CD4-positive, alpha-beta T cell (primary cell): Measurements from ENCODE around the gene DDX1. TPM values are rescaled to one million over a fixed set of nuclear protein-coding genes. Genes with fewer than 3 reads are reported as not detected.

Experiments used
- ATAC-seq: fragments of 200-7000 bp; cut with Tn5 transposase; one replicate; pipeline ENCODE4 v1.10.0; 2022; ENCODE audit warnings: mild to moderate bottlenecking; ENCODE audit not compliant: poor library complexity
- CTCF ChIA-PET: fragments of 350-600 bp; sonication (Branson Sonifier 250); formaldehyde crosslinking; loops from one replicate; lab custom pipeline; 2021; ENCODE audit warnings: antibody characterized with exemption, inconsistent platforms; lab: Charles Lee
- POLR2A ChIA-PET: fragments of 350-600 bp; sonication (Branson Sonifier 250); formaldehyde crosslinking; loops from one replicate; lab custom pipeline; 2021; ENCODE audit warnings: antibody characterized with exemption, inconsistent platforms; lab: Charles Lee
- DNase-seq, 14 experiments: peaks; one replicate each; pipeline ENCODE4 v3.0.0-alpha.2; 2013 to 2020; ENCODE audit warnings: mixed read lengths in 2 of 14
- H3K27ac ChIP-seq, 2 donors: one replicate each; pipeline versions ENCODE4 v1.5.1 to v1.7.0; 2013; ENCODE audit warnings: low read length in 2 of 2, low read depth in 1 of 2, mild to moderate bottlenecking in 1 of 2
- H3K27me3 ChIP-seq, 2 experiments: 1 replicate in 1 of 2; 2 replicates in 1 of 2; pipeline versions ENCODE4 v1.6.1 to v1.7.0; 2013; ENCODE audit warnings: low read length in 2 of 2, control low read depth in 1 of 2, mild to moderate bottlenecking in 1 of 2, moderate library complexity in 1 of 2; ENCODE audit not compliant: insufficient read depth in 2 of 2, control insufficient read depth in 1 of 2
- H3K36me3 ChIP-seq: one replicate; pipeline ENCODE4 v1.6.1; 2013; ENCODE audit warnings: low read length, control low read depth; ENCODE audit not compliant: insufficient read depth
- H3K4me1 ChIP-seq: one replicate; pipeline ENCODE4 v1.6.1; 2013; ENCODE audit warnings: low read length, control low read depth; ENCODE audit not compliant: insufficient read depth
- H3K4me3 ChIP-seq: one replicate; pipeline ENCODE4 v1.5.1; 2013; ENCODE audit warnings: mild to moderate bottlenecking, low read length, moderate library complexity
- H3K9me3 ChIP-seq, 2 experiments: 1 replicate in 1 of 2; 2 replicates in 1 of 2; pipeline versions ENCODE4 v1.6.1 to v1.7.0; 2013; ENCODE audit warnings: low read length in 2 of 2, mild to moderate bottlenecking in 2 of 2, control low read depth in 1 of 2, moderate library complexity in 1 of 2; ENCODE audit not compliant: control insufficient read depth in 1 of 2, insufficient read depth in 1 of 2
- H3K27ac Mint-ChIP-seq: one replicate; pipeline ENCODE4 v1.8.0; 2020; ENCODE audit warnings: mixed read lengths
- H3K27me3 Mint-ChIP-seq: one replicate; pipeline ENCODE4 v1.8.0; 2021; ENCODE audit warnings: mixed read lengths
- H3K36me3 Mint-ChIP-seq: one replicate; pipeline ENCODE4 v1.8.0; 2021; ENCODE audit warnings: low read depth, mixed read lengths
- H3K4me1 Mint-ChIP-seq: one replicate; pipeline ENCODE4 v1.8.0; 2021; ENCODE audit warnings: low read depth, mixed read lengths
- H3K4me3 Mint-ChIP-seq: one replicate; pipeline ENCODE4 v1.8.0; 2020; ENCODE audit warnings: mild to moderate bottlenecking, mixed read lengths
- H3K9me3 Mint-ChIP-seq: one replicate; pipeline ENCODE4 v1.8.0; 2020; ENCODE audit warnings: mixed read lengths
- CTCF ChIP-seq: fragments of 200-600 bp; IDR thresholded peaks from one replicate; pipeline ENCODE4 v1.8.0; 2022; ENCODE audit warnings: antibody characterized with exemption, mild to moderate bottlenecking
- intact Hi-C, 2 experiments: fragments of 100-400 bp; cut with DNase I in 1 of 2; cut with micrococcal nuclease in 1 of 2; formaldehyde crosslinking; loops; one replicate each; pipeline versions ENCODE4 v1.15.1 to v1.9.0; 2023 to 2025; cut with DNase I, micrococcal nuclease
- total RNA-seq, 174 experiments: library from RNA in 2 of 174; stranded (reverse) in 2 of 174; gene quantifications; one replicate each; pipeline ENCODE4 v1.2.3 and lab custom pipeline; 2021 to 2026

DDX1 gene
- total RNA-seq, 2 experiments from 2014 or later, result 48.8 to 50.1 TPM

GRCh38 chr2:15663802-15664201, 72.1 kb downstream of the DDX1 start:
- POLR2A ChIA-PET, result no interaction called here

DNA sequence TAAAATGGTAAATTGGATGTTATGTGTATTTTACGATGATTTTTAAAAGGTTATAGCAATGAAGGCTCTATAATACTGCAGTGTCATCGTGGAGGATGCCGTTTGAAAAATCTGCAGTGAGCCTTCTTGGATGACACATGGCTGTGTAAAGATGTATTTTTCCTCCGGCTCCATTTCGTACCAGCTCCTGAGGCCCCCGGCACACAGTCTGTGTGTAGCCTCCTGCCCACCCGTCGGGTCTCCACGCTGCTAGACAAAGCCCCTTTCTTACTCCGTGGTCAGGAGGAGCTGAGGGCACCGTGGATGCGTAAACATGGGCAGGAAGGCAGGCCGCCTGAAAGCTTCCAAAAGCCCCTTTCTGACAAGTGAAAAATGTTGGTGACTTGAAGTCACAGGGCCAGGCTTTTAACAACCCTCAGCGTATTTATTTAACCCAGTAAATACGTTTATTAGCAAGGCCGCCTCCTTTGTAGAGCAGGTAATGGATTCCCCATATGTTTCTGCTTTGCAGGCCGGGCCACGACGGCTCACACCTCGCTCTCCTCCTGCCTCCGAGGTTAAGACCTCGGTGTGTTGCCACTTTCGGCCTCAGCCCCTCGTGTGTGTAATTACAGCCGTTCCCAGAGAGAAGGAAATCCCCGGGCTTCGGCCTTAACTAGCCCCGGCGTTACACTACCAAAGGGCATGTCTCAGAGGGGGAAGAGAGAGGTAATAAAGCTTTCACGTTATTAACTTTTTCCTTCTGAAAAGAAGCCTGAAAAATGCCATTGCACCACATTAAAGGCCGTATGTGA, 72.8 kb downstream of the DDX1 start:
- Histone ChIP-seq H3K36me3 (no peaks in the 10 kb centered on the region), H3K27me3 (peaks cover 0 to 3% of the 10 kb centered on the region in 2 experiments), H3K9me3 (no peaks in the 10 kb centered on the region), H3K4me1 (no peaks in the 10 kb centered on the region), H3K4me3 (no peak overlapping the region), H3K27ac (no peak overlapping the region)
- Mint-ChIP-seq H3K9me3 (no peaks in the 10 kb centered on the region), H3K4me3 (no peak overlapping the region), H3K36me3 (no peaks in the 10 kb centered on the region), H3K4me1 (no peaks in the 10 kb centered on the region), H3K27me3 (peaks cover 4% of the 10 kb centered on the region), H3K27ac (no peak overlapping the region)
- ChIA-PET POLR2A (no interaction called here), CTCF (no interaction called here)
- ATAC-seq, result no peak
- DNase-seq, result no peak
- intact Hi-C loops, result no loop called here
- no peak for TF ChIP-seq CTCF

More at GRCh38 chr2:15663802-15664201, 72.1 kb downstream of the DDX1 start:
- H3K27me3 Mint-ChIP-seq, result no peaks in the 10 kb centered on the region
- no peak for DNase-seq
- H3K4me3 ChIP-seq, result no peak overlapping the region
- H3K9me3 ChIP-seq, result no peaks in the 10 kb centered on the region
- H3K4me1 ChIP-seq, result no peaks in the 10 kb centered on the region
- no peak overlapping the region for H3K27ac ChIP-seq
- peaks cover 0 to 3% of the 10 kb centered on the region in 2 experiments for H3K27me3 ChIP-seq
- H3K9me3 Mint-ChIP-seq, result no peaks in the 10 kb centered on the region
- H3K36me3 Mint-ChIP-seq, result no peaks in the 10 kb centered on the region
- H3K27ac Mint-ChIP-seq, result no peak overlapping the region
- H3K36me3 ChIP-seq, result no peaks in the 10 kb centered on the region
- H3K4me3 Mint-ChIP-seq, result no peak overlapping the region
- TF ChIP-seq CTCF, result no peak
- H3K4me1 Mint-ChIP-seq, result no peaks in the 10 kb centered on the region
- intact Hi-C loops, result no loop called here
- ATAC-seq, result no peak
- CTCF ChIA-PET, result no interaction called here

- Histone ChIP-seq H3K27me3 (peaks cover 0 to 3% of the 10 kb centered on the region in 2 experiments), H3K4me3 (no peak overlapping the region), H3K4me1 (no peaks in the 10 kb centered on the region), H3K27ac (no peak overlapping the region), H3K36me3 (no peaks in the 10 kb centered on the region), H3K9me3 (no peaks in the 10 kb centered on the region)
- Mint-ChIP-seq H3K9me3 (no peaks in the 10 kb centered on the region), H3K27ac (no peak overlapping the region), H3K27me3 (peaks cover 7% of the 10 kb centered on the region), H3K4me1 (no peaks in the 10 kb centered on the region), H3K4me3 (no peak overlapping the region), H3K36me3 (no peaks in the 10 kb centered on the region)
- ATAC-seq (no peak), DNase-seq (no peak)
- TF ChIP-seq CTCF, result no peak
- intact Hi-C loops, result no loop called here
- POLR2A ChIA-PET, result no interaction called here
- CTCF ChIA-PET, result no interaction called here
Observed at GRCh38 chr2:15665067-15665942, 73.6 kb downstream of the DDX1 start.
